IMR-90 (cell line): Measurements from ENCODE around the gene DVL1. TPM values are rescaled to one million over a fixed set of nuclear protein-coding genes. Genes with fewer than 3 reads are reported as not detected.

Experiments
- ATAC-seq: fragments of 200-7000 bp; cut with Tn5 transposase; 2 replicates; pipeline ENCODE4 v1.9.1; 2020; ENCODE audit warnings: low read depth, mild to moderate bottlenecking, moderate library complexity
- BruUV-seq: library from RNA; stranded (reverse); fragments of 400-500 nt; replicated peaks from 2 replicates; lab custom pipeline; 2021; lab: Mats Ljungman, UMichigan
- CTCF ChIA-PET: fragments of 300-600 bp; formaldehyde crosslinking; extraction: SDS; loops from one replicate; lab custom pipeline; 2021; ENCODE audit warnings: antibody characterized with exemption; lab: Yijun Ruan, JAX
- POLR2A ChIA-PET: fragments of 300-600 bp; sonication (Branson Sonifier 250); formaldehyde crosslinking; loops from one replicate; lab custom pipeline; 2022; ENCODE audit warnings: antibody characterized with exemption; ENCODE audit not compliant: unreplicated experiment; lab: Charles Lee
- DNase-seq: peaks from one replicate; pipeline ENCODE4 v3.0.0; 2013
- H2AFZ ChIP-seq: replicated peaks from 2 replicates; pipeline ENCODE3; 2013; ENCODE audit warnings: low read length, mild to moderate bottlenecking; ENCODE audit not compliant: poor library complexity
- H2AK5ac ChIP-seq: 2 replicates; pipeline ENCODE4 v1.6.1; 2013; ENCODE audit warnings: low read depth, low read length, inconsistent platforms
- H2AK9ac ChIP-seq: replicated peaks from 2 replicates; pipeline ENCODE3; 2013; ENCODE audit warnings: mild to moderate bottlenecking, low read depth, low read length, moderate library complexity; ENCODE audit not compliant: poor library complexity
- H2BK120ac ChIP-seq: 2 replicates; pipeline ENCODE4 v1.6.1; 2013; ENCODE audit warnings: low read depth, low read length, inconsistent platforms
- H2BK15ac ChIP-seq: 3 replicates; pipeline ENCODE4 v1.6.1; 2013; ENCODE audit warnings: low read depth, low read length, inconsistent platforms
- H2BK20ac ChIP-seq: 2 replicates; pipeline ENCODE4 v1.6.1; 2013; ENCODE audit warnings: low read depth, mild to moderate bottlenecking, inconsistent platforms, low read length, moderate library complexity
- H2BK5ac ChIP-seq: 2 replicates; pipeline ENCODE4 v1.6.1; 2013; ENCODE audit warnings: mild to moderate bottlenecking, low read depth, low read length, inconsistent platforms; ENCODE audit not compliant: poor library complexity, severe bottlenecking
- H3K14ac ChIP-seq: replicated peaks from 2 replicates; pipeline ENCODE4 v1.6.1; 2013; ENCODE audit warnings: low read depth, low read length, inconsistent platforms
- H3K18ac ChIP-seq: 2 replicates; pipeline ENCODE4 v1.6.1; 2013; ENCODE audit warnings: low read depth, low read length, control low read depth
- H3K23ac ChIP-seq: 2 replicates; pipeline ENCODE4 v1.6.1; 2013; ENCODE audit warnings: low read depth, low read length, inconsistent platforms
- H3K27ac ChIP-seq: 2 replicates; pipeline ENCODE4 v1.5.1; 2013; ENCODE audit warnings: mild to moderate bottlenecking, control low read depth, low read length; ENCODE audit not compliant: insufficient read depth
- H3K27me3 ChIP-seq: 2 replicates; pipeline ENCODE4 v1.6.1; 2013; ENCODE audit warnings: low read length; ENCODE audit not compliant: control insufficient read depth, insufficient read depth
- H3K36me3 ChIP-seq: 2 replicates; pipeline ENCODE4 v1.6.1; 2013; ENCODE audit warnings: low read length, mixed read lengths; ENCODE audit not compliant: control insufficient read depth, insufficient read depth
- H3K4ac ChIP-seq: 2 replicates; pipeline ENCODE4 v1.6.1; 2013; ENCODE audit warnings: low read depth, low read length, inconsistent platforms
- H3K4me1 ChIP-seq: 2 replicates; pipeline ENCODE4 v1.6.1; 2013; ENCODE audit warnings: low read length, mixed read lengths; ENCODE audit not compliant: control insufficient read depth, insufficient read depth
- H3K4me2 ChIP-seq: 2 replicates; pipeline ENCODE4 v1.6.1; 2013; ENCODE audit warnings: low read depth, mild to moderate bottlenecking, control low read depth, low read length, moderate library complexity
- H3K4me3 ChIP-seq: 2 replicates; pipeline ENCODE4 v1.5.1; 2013; ENCODE audit warnings: low read depth, mild to moderate bottlenecking, control low read depth, low read length, moderate library complexity; ENCODE audit not compliant: insufficient read depth
- H3K56ac ChIP-seq: 2 replicates; pipeline ENCODE4 v1.6.1; 2013; ENCODE audit warnings: low read length, inconsistent platforms; ENCODE audit not compliant: insufficient read depth; ENCODE audit errors: extremely low read depth
- H3K79me1 ChIP-seq, 2 experiments: 2 replicates each; pipeline ENCODE4 v1.6.1; 2013; ENCODE audit warnings: low read length in 2 of 2, inconsistent platforms in 1 of 2, low read depth in 1 of 2
- H3K9ac ChIP-seq: 2 replicates; pipeline ENCODE4 v1.6.1; 2013; ENCODE audit warnings: low read depth, low read length, control low read depth
- H3K9me1 ChIP-seq: 2 replicates; pipeline ENCODE4 v1.6.1; 2013; ENCODE audit warnings: low read length, inconsistent platforms; ENCODE audit not compliant: insufficient read depth
- H3K9me3 ChIP-seq: 2 replicates; pipeline ENCODE4 v1.6.1; 2013; ENCODE audit warnings: low read length; ENCODE audit not compliant: control insufficient read depth, insufficient read depth
- H4K20me1 ChIP-seq: 2 replicates; pipeline ENCODE4 v1.6.1; 2013; ENCODE audit warnings: low read length, inconsistent platforms; ENCODE audit not compliant: insufficient read depth
- H4K5ac ChIP-seq: 2 replicates; pipeline ENCODE4 v1.6.1; 2013; ENCODE audit warnings: mild to moderate bottlenecking, low read depth, low read length, control low read depth
- H4K8ac ChIP-seq, 2 experiments: 2 replicates each; pipeline ENCODE4 v1.6.1; 2013; ENCODE audit warnings: low read depth in 2 of 2, low read length in 2 of 2, control low read depth in 1 of 2, inconsistent platforms in 1 of 2
- H4K91ac ChIP-seq: 2 replicates; pipeline ENCODE4 v1.6.1; 2013; ENCODE audit warnings: low read depth, low read length, inconsistent platforms; ENCODE audit not compliant: insufficient read depth
- BHLHE40 ChIP-seq: fragments of 150-350 bp; IDR thresholded peaks from 2 replicates; pipeline ENCODE4 v1.6.1; 2016; ENCODE audit warnings: mild to moderate bottlenecking, low read depth, low read length
- CHD1 ChIP-seq: IDR thresholded peaks from 2 replicates; pipeline ENCODE4 v1.6.1; 2012; ENCODE audit warnings: low read depth, low read length, improper control_type of control experiment
- FOS ChIP-seq: fragments of 150-350 bp; IDR thresholded peaks from 2 replicates; pipeline ENCODE4 v1.6.1; 2016; ENCODE audit warnings: low read depth, low read length
- MAFK ChIP-seq: IDR thresholded peaks from 2 replicates; pipeline ENCODE4 v1.6.1; 2012; ENCODE audit warnings: low read depth, low read length, improper control_type of control experiment
- MAZ ChIP-seq: IDR thresholded peaks from 2 replicates; pipeline ENCODE4 v1.6.1; 2012; ENCODE audit warnings: low read depth, mild to moderate bottlenecking, low read length, improper control_type of control experiment, moderate library complexity, borderline replicate concordance
- MXI1 ChIP-seq: IDR thresholded peaks from 2 replicates; pipeline ENCODE4 v1.6.1; 2012; ENCODE audit warnings: low read depth, mild to moderate bottlenecking, low read length, moderate library complexity, borderline replicate concordance
- NFE2L2 ChIP-seq: fragments of 150-350 bp; IDR thresholded peaks from 2 replicates; pipeline ENCODE4 v1.6.1; 2016; ENCODE audit warnings: low read depth, mild to moderate bottlenecking, low read length
- POLR2A ChIP-seq: IDR thresholded peaks from 2 replicates; pipeline ENCODE4 v1.6.1; 2012; ENCODE audit warnings: mild to moderate bottlenecking, low read depth, low read length
- RAD21 ChIP-seq: IDR thresholded peaks from 2 replicates; pipeline ENCODE4 v1.6.1; 2012; ENCODE audit warnings: low read length, improper control_type of control experiment
- SMC3 ChIP-seq: fragments of 150-350 bp; IDR thresholded peaks from 2 replicates; pipeline ENCODE4 v1.6.1; 2016; ENCODE audit warnings: low read depth, mild to moderate bottlenecking, antibody characterized with exemption, low read length, moderate library complexity
- WGBS, 2 experiments: methylation state at CpG; one replicate each; pipeline versions ENCODE4 v1.1.5 to v1.1.7; 2013; ENCODE audit warnings: missing lambda C conversion rate in 2 of 2; ENCODE audit not compliant: insufficient read length in 1 of 2; ENCODE audit errors: extremely low coverage in 2 of 2; 5-methylcytosine and 5-hydroxymethylcytosine counted together
- dilution Hi-C: fragments of 300-500 bp; cut with HindIII; formaldehyde crosslinking; loops from one replicate; pipeline ENCODE4 v1.14.3; 2018; ENCODE audit warnings: low sequenced_read_pairs; ENCODE audit not compliant: unreplicated experiment
- in situ Hi-C: fragments of 300-500 bp; cut with MboI; formaldehyde crosslinking; loops from 3 replicates; pipeline ENCODE4 v1.14.3; 2019; ENCODE audit warnings: low sequenced_read_pairs, inconsistent platforms, mixed read lengths
- intact Hi-C: fragments of 100-400 bp; cut with micrococcal nuclease; formaldehyde crosslinking; loops from 2 replicates; pipeline ENCODE4 v1.10.0; 2022
- polyA plus RNA-seq, 3 experiments: library from polyadenylated mRNA; depleted of rRNA; stranded (reverse); fragments of >200 nt; gene quantifications; 2 replicates each; pipeline ENCODE4 v1.2.3, GENCODE V29; 2012; ENCODE audit warnings: low replicate concordance in 1 of 3
- total RNA-seq: library from RNA; depleted of rRNA; stranded (reverse); fragments of >200 nt; gene quantifications from 2 replicates; pipeline ENCODE4 v1.2.3, GENCODE V29; 2012
- TF ChIP-seq, protein P1 (sequence below): fragments of 150-350 bp; IDR thresholded peaks from 2 replicates; pipeline ENCODE4 v1.6.1; 2016; ENCODE audit warnings: low read depth, mild to moderate bottlenecking, low read length, moderate library complexity, borderline replicate concordance
- TF ChIP-seq, protein P2 (sequence below): fragments of 150-350 bp; IDR thresholded peaks from 2 replicates; pipeline ENCODE4 v1.6.1; 2017; ENCODE audit warnings: mild to moderate bottlenecking, antibody characterized with exemption, low read length, low read depth
- TF ChIP-seq, protein P3 (sequence below): conservative IDR thresholded peaks from 2 replicates; pipeline ENCODE4 v1.5.1; 2012; ENCODE audit warnings: mild to moderate bottlenecking, low read depth, low read length, improper control_type of control experiment

The DVL1 gene
- total and polyA plus RNA-seq, 2 of the 4 experiments (the other 2 are of a cell fraction), result 27.2 to 35.9 TPM

DNA sequence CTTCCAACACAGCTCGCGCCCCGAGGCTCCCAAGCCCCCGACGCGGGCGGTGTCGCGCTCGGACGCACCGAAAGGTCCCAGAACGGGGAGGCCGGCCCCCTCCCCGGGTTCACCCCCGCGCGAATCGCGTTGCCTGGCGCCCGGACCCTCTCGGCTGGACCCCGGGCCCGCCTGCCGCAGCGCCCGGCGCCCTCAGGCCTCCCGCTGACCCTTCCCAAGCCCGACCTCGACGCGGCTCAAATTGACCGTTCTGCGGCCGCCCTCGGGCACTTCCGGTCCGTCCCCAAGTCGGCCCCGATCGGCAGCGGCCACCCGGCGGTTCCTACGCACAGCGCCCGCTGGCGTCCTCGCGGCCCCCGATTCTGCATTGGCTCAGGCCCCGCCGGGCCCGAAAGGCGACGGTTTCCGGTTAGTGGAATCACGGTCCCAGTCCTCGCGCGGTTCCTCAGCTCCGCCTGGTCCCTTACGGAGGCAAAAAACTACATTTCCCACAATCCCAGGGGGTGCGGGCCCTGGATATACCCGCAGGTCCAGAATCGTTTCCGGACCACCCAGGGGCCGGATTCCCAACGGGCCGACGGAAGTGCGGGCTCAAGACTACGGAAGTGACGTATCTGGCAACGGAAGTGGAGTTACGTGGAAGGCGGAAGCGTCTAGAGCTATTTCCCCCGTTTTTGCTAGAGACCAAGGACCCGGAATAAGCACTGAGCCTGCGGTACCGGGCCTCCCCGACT is 25.9 kb upstream of the DVL1 start, which contains the start of gene AURKAIP1:
AURKAIP1 (minus strand) TSS at position 279 of the 734 bp plus-strand sequence. CDS start 451 bp downstream, outside the sequence.
- 0 out of 2 replicates have a peak within 1 kb of the TSS, but pooled peaks have one; percentile 59 for H3K23ac ChIP-seq
- peak within 1 kb of the TSS; percentile 96 for H3K4me2 ChIP-seq
- WGBS, 2 experiments, result 1% methylated on average over 63 of the region's 85 CpGs; no CpG with 5 or more reads in 1 of the 2 experiments
- peak within 1 kb of the TSS; percentile 56 for H3K4ac ChIP-seq
- H3K27me3 ChIP-seq, result no peaks in the 10 kb centered on the region
- H3K27ac ChIP-seq, result peak within 1 kb of the TSS; percentile 59
- no peaks in the 10 kb centered on the region for H3K9me3 ChIP-seq
- peak within 1 kb of the TSS; percentile 76 to 97 for H4K8ac ChIP-seq
- H2BK20ac ChIP-seq, result no peak within 1 kb of the TSS
- dilution Hi-C loops, result no loop called here
- H2AFZ ChIP-seq, result peak within 1 kb of the TSS; percentile 93
- H3K18ac ChIP-seq, result no peak within 1 kb of the TSS
- H2BK15ac ChIP-seq, result no peak within 1 kb of the TSS
- peak within 1 kb of the TSS; percentile 16; the same call in 1 of the 2 replicates for H3K56ac ChIP-seq
- H2AK5ac ChIP-seq, result peak within 1 kb of the TSS; percentile 96
- peaks cover 11% of the 10 kb centered on the region; the same call in 1 of the 2 replicates for H4K20me1 ChIP-seq
- 0 out of 2 replicates have a peak within 1 kb of the TSS, but pooled peaks have one; percentile 8 for H2BK120ac ChIP-seq
- peak within 1 kb of the TSS; percentile 59 for H2BK5ac ChIP-seq
- H3K79me1 ChIP-seq, result peaks cover 3 to 50% of the 10 kb centered on the region in 2 experiments; a peak in 3 of 4 replicates
- in situ Hi-C loops, result no loop called here
- peak within 1 kb of the TSS; percentile 97 for H2AK9ac ChIP-seq
- ChIA-PET CTCF (interaction anchor here (0.5 to 1.0 kb wide), 3 partner anchors 24 to 283 kb away, joined by 3 to 4 read pairs (median 4); partner anchors contain the start of gene CCNL2), POLR2A (interaction anchor here (0.7 to 1.0 kb wide), 5 partner anchors 16 to 63 kb away, joined by 3 to 4 read pairs (median 3); no protein-coding TSS in a partner anchor)
- H3K4me3 ChIP-seq, result peak within 1 kb of the TSS; percentile 59
- H4K91ac ChIP-seq, result peak within 1 kb of the TSS; percentile 53
- ATAC-seq, result peak; percentile 95
- DNase-seq, result peak; percentile 100
- peak within 1 kb of the TSS; percentile 71; the same call in 1 of the 2 replicates for H3K14ac ChIP-seq
- H3K9me1 ChIP-seq, result 0 out of 2 replicates have a peak, but pooled peaks cover 5% of the 10 kb centered on the region
- TF ChIP-seq MXI1 (peak; percentile 48; the same call in 1 of the 2 replicates), FOS (no peak), SMC3 (peak; percentile 26; the same call in 1 of the 2 replicates), CHD1 (peak; percentile 99), RAD21 (no peak), BHLHE40 (no peak), POLR2A (peak; percentile 78; the same call in 1 of the 2 replicates), NFE2L2 (0 out of 2 replicates have a peak, but pooled peaks have one; percentile 1), MAZ (peak; percentile 97), MAFK (no peak)
- TF ChIP-seq, protein P1, sequence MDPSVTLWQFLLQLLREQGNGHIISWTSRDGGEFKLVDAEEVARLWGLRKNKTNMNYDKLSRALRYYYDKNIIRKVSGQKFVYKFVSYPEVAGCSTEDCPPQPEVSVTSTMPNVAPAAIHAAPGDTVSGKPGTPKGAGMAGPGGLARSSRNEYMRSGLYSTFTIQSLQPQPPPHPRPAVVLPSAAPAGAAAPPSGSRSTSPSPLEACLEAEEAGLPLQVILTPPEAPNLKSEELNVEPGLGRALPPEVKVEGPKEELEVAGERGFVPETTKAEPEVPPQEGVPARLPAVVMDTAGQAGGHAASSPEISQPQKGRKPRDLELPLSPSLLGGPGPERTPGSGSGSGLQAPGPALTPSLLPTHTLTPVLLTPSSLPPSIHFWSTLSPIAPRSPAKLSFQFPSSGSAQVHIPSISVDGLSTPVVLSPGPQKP, result no peak
- TF ChIP-seq, protein P2, sequence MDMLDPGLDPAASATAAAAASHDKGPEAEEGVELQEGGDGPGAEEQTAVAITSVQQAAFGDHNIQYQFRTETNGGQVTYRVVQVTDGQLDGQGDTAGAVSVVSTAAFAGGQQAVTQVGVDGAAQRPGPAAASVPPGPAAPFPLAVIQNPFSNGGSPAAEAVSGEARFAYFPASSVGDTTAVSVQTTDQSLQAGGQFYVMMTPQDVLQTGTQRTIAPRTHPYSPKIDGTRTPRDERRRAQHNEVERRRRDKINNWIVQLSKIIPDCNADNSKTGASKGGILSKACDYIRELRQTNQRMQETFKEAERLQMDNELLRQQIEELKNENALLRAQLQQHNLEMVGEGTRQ, result no peak
- TF ChIP-seq, protein P3, sequence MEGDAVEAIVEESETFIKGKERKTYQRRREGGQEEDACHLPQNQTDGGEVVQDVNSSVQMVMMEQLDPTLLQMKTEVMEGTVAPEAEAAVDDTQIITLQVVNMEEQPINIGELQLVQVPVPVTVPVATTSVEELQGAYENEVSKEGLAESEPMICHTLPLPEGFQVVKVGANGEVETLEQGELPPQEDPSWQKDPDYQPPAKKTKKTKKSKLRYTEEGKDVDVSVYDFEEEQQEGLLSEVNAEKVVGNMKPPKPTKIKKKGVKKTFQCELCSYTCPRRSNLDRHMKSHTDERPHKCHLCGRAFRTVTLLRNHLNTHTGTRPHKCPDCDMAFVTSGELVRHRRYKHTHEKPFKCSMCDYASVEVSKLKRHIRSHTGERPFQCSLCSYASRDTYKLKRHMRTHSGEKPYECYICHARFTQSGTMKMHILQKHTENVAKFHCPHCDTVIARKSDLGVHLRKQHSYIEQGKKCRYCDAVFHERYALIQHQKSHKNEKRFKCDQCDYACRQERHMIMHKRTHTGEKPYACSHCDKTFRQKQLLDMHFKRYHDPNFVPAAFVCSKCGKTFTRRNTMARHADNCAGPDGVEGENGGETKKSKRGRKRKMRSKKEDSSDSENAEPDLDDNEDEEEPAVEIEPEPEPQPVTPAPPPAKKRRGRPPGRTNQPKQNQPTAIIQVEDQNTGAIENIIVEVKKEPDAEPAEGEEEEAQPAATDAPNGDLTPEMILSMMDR, result peak; percentile 59
- peak within 1 kb of the TSS; percentile 86 for H4K5ac ChIP-seq
- peaks cover 12% of the 10 kb centered on the region for H3K4me1 ChIP-seq
- intact Hi-C loops, result loop anchor here (1.0 kb wide), 1 partner anchor 26 kb away; the partner anchor contains the start of gene DVL1
- H3K36me3 ChIP-seq, result peaks cover 8% of the 10 kb centered on the region
- BruUV-seq, result no TSS peak
- peak within 1 kb of the TSS; percentile 52 for H3K9ac ChIP-seq
